Trophoblast cell (in vitro differentiated cells and primary cell): ENCODE data around the gene RAMACL.

Experiments used
- DNase-seq, 2 donors: peaks; one replicate each; pipeline ENCODE4 v3.0.0-alpha.2; 2016
- H2AFZ ChIP-seq: 2 replicates; pipeline ENCODE4 v1.6.1; 2013; ENCODE audit warnings: low read length, moderate library complexity, mild to moderate bottlenecking; ENCODE audit not compliant: insufficient read depth, poor library complexity
- H2AK5ac ChIP-seq: 2 replicates; pipeline ENCODE4 v1.6.1; 2013; ENCODE audit warnings: mild to moderate bottlenecking, low read length
- H2BK120ac ChIP-seq: 2 replicates; pipeline ENCODE4 v1.6.1; 2013; ENCODE audit warnings: low read length, mild to moderate bottlenecking, moderate library complexity; ENCODE audit not compliant: insufficient read depth, poor library complexity
- H2BK12ac ChIP-seq: 2 replicates; pipeline ENCODE4 v1.6.1; 2013; ENCODE audit warnings: mild to moderate bottlenecking, low read length, moderate library complexity
- H2BK5ac ChIP-seq: 2 replicates; pipeline ENCODE4 v1.6.1; 2013; ENCODE audit warnings: low read length, low read depth, moderate library complexity, mild to moderate bottlenecking; ENCODE audit not compliant: poor library complexity
- H3K14ac ChIP-seq: 2 replicates; pipeline ENCODE4 v1.6.1; 2013; ENCODE audit warnings: mild to moderate bottlenecking, low read length
- H3K18ac ChIP-seq: 2 replicates; pipeline ENCODE4 v1.6.1; 2013; ENCODE audit warnings: mild to moderate bottlenecking, low read length
- H3K23ac ChIP-seq: 2 replicates; pipeline ENCODE4 v1.6.1; 2013; ENCODE audit warnings: low read length
- H3K27ac ChIP-seq: 2 replicates; pipeline ENCODE4 v1.5.1; 2013; ENCODE audit warnings: low read depth, mild to moderate bottlenecking, inconsistent platforms, low read length, moderate library complexity
- H3K27me3 ChIP-seq: 2 replicates; pipeline ENCODE4 v1.6.1; 2013; ENCODE audit warnings: inconsistent platforms, mild to moderate bottlenecking, low read length, moderate library complexity; ENCODE audit not compliant: insufficient read depth
- H3K36me3 ChIP-seq, 2 experiments: 1 replicate in 1 of 2; 2 replicates in 1 of 2; pipeline ENCODE4 v1.6.1; 2013; ENCODE audit warnings: low read length in 2 of 2, mild to moderate bottlenecking in 2 of 2, moderate library complexity in 1 of 2; ENCODE audit not compliant: insufficient read depth in 2 of 2, control insufficient read depth in 1 of 2
- H3K4ac ChIP-seq: 2 replicates; pipeline ENCODE4 v1.6.1; 2013; ENCODE audit warnings: low read depth, mild to moderate bottlenecking, low read length, moderate library complexity
- H3K4me1 ChIP-seq, 2 experiments: 1 replicate in 1 of 2; 2 replicates in 1 of 2; pipeline ENCODE4 v1.6.1; 2013; ENCODE audit warnings: low read length in 2 of 2, mild to moderate bottlenecking in 2 of 2, moderate library complexity in 1 of 2; ENCODE audit not compliant: insufficient read depth in 2 of 2, control insufficient read depth in 1 of 2
- H3K4me2 ChIP-seq: 2 replicates; pipeline ENCODE4 v1.6.1; 2013; ENCODE audit warnings: inconsistent platforms, mild to moderate bottlenecking, low read length, moderate library complexity
- H3K4me3 ChIP-seq: 2 replicates; pipeline ENCODE4 v1.5.1; 2013; ENCODE audit warnings: mild to moderate bottlenecking, low read depth, low read length, inconsistent platforms
- H3K79me1 ChIP-seq: one replicate; pipeline ENCODE4 v1.6.1; 2013; ENCODE audit warnings: low read length
- H3K79me2 ChIP-seq: 2 replicates; pipeline ENCODE4 v1.6.1; 2013; ENCODE audit warnings: low read length, mild to moderate bottlenecking; ENCODE audit not compliant: control insufficient read depth, insufficient read depth, poor library complexity
- H3K9ac ChIP-seq: 2 replicates; pipeline ENCODE4 v1.6.1; 2013; ENCODE audit warnings: mild to moderate bottlenecking, low read length
- H3K9me3 ChIP-seq: 2 replicates; pipeline ENCODE4 v1.6.1; 2013; ENCODE audit warnings: low read depth, mild to moderate bottlenecking, control low read depth, inconsistent platforms, low read length; ENCODE audit not compliant: insufficient read depth
- H4K12ac ChIP-seq: 2 replicates; pipeline ENCODE4 v1.6.1; 2013; ENCODE audit warnings: low read depth, mild to moderate bottlenecking, low read length, moderate library complexity
- H4K8ac ChIP-seq: 2 replicates; pipeline ENCODE4 v1.6.1; 2013; ENCODE audit warnings: low read depth, mild to moderate bottlenecking, low read length, moderate library complexity
- H4K91ac ChIP-seq: one replicate; pipeline ENCODE4 v1.6.1; 2013; ENCODE audit warnings: low read depth, mild to moderate bottlenecking, low read length, moderate library complexity
- WGBS: extraction: QIAGEN DNeasy Blood & Tissue Kit; methylation state at CpG from one replicate; pipeline ENCODE4 v1.1.7; 2013; ENCODE audit warnings: missing lambda C conversion rate; ENCODE audit not compliant: insufficient read length, insufficient coverage; ENCODE audit errors: extremely low coverage; 5-methylcytosine and 5-hydroxymethylcytosine counted together

RAMACL gene

GRCh38 chr6:166589337-166589731 lies 2.9 kb upstream of the RAMACL start:
- Histone ChIP-seq H3K27ac (no peak overlapping the region), H4K12ac (no peak overlapping the region), H3K9ac (no peak overlapping the region), H3K79me2 (no peaks in the 10 kb centered on the region), H2BK5ac (no peak overlapping the region), H3K9me3 (no peaks in the 10 kb centered on the region), H2BK120ac (no peak overlapping the region), H3K23ac (no peak overlapping the region), H4K8ac (no peak overlapping the region), H2AFZ (no peak overlapping the region), H2BK12ac (no peak overlapping the region), H3K18ac (no peak overlapping the region), H3K4me1 (peaks cover 0 to 8% of the 10 kb centered on the region in 2 experiments), H3K4ac (no peak overlapping the region), H3K14ac (no peak overlapping the region), H2AK5ac (no peak overlapping the region), H3K4me3 (no peak overlapping the region), H3K36me3 (no peaks in the 10 kb centered on the region), H3K79me1 (no peaks in the 10 kb centered on the region), H3K4me2 (no peak overlapping the region), H4K91ac (no peak overlapping the region), H3K27me3 (no peaks in the 10 kb centered on the region)
- WGBS = no CpG with 5 or more reads among the region's 4 CpGs
- DNase-seq = no peak

GRCh38 chr6:166588691-166589336 lies 2.3 kb upstream of the RAMACL start:
- H3K18ac ChIP-seq = no peak overlapping the region

GRCh38 chr6:166587631-166588413 lies 1.3 kb upstream of the RAMACL start:
- Histone ChIP-seq H2AK5ac (no peak overlapping the region), H2BK5ac (no peak overlapping the region), H3K4me2 (no peak overlapping the region), H3K23ac (no peak overlapping the region), H3K79me2 (no peaks in the 10 kb centered on the region), H4K12ac (no peak overlapping the region), H2BK120ac (no peak overlapping the region), H4K8ac (no peak overlapping the region), H3K4me3 (no peak overlapping the region), H3K14ac (no peak overlapping the region), H3K36me3 (no peaks in the 10 kb centered on the region), H2BK12ac (no peak overlapping the region), H3K79me1 (no peaks in the 10 kb centered on the region), H4K91ac (no peak overlapping the region), H3K9me3 (no peaks in the 10 kb centered on the region), H3K4ac (no peak overlapping the region), H3K27ac (no peak overlapping the region), H3K4me1 (peaks cover 0 to 13% of the 10 kb centered on the region in 2 experiments), H3K9ac (no peak overlapping the region), H2AFZ (no peak overlapping the region), H3K27me3 (no peaks in the 10 kb centered on the region), H3K18ac (no peak overlapping the region)
- WGBS = no CpG with 5 or more reads among the region's 10 CpGs
- no peak for DNase-seq

More at GRCh38 chr6:166588691-166589336, 2.3 kb upstream of the RAMACL start:
- Histone ChIP-seq H4K8ac (no peak overlapping the region), H3K27me3 (no peaks in the 10 kb centered on the region), H3K9me3 (no peaks in the 10 kb centered on the region), H3K23ac (no peak overlapping the region), H3K4me3 (no peak overlapping the region), H3K79me1 (no peaks in the 10 kb centered on the region), H3K4ac (no peak overlapping the region), H2AK5ac (no peak overlapping the region), H4K12ac (no peak overlapping the region), H3K27ac (no peak overlapping the region), H2BK12ac (no peak overlapping the region), H3K36me3 (no peaks in the 10 kb centered on the region), H4K91ac (no peak overlapping the region), H2BK120ac (no peak overlapping the region), H2AFZ (no peak overlapping the region), H3K14ac (no peak overlapping the region), H3K4me2 (no peak overlapping the region), H3K9ac (no peak overlapping the region), H3K79me2 (no peaks in the 10 kb centered on the region), H3K4me1 (peaks cover 0 to 10% of the 10 kb centered on the region in 2 experiments), H2BK5ac (no peak overlapping the region)
- DNase-seq = no peak
- WGBS = no CpG with 5 or more reads among the region's 11 CpGs

GRCh38 chr6:166584853-166585429 lies 1.5 kb downstream of the RAMACL start:
- Histone ChIP-seq H3K18ac (no peak overlapping the region), H2BK5ac (no peak overlapping the region), H3K14ac (no peak overlapping the region), H3K27me3 (no peaks in the 10 kb centered on the region), H3K36me3 (no peaks in the 10 kb centered on the region), H3K79me1 (no peaks in the 10 kb centered on the region), H3K9ac (no peak overlapping the region), H3K79me2 (no peaks in the 10 kb centered on the region), H3K27ac (no peak overlapping the region), H2AFZ (no peak overlapping the region), H3K23ac (no peak overlapping the region), H3K9me3 (no peaks in the 10 kb centered on the region), H3K4me2 (no peak overlapping the region), H2BK120ac (no peak overlapping the region), H3K4ac (no peak overlapping the region), H2BK12ac (no peak overlapping the region), H4K91ac (no peak overlapping the region), H3K4me3 (no peak overlapping the region), H4K8ac (no peak overlapping the region), H4K12ac (no peak overlapping the region), H2AK5ac (no peak overlapping the region), H3K4me1 (peaks cover 2 to 8% of the 10 kb centered on the region in 2 experiments)
- no CpG with 5 or more reads among the region's 12 CpGs for WGBS
- DNase-seq = no peak
